Adipose tissue (tissue), 3 donors: ENCODE results near the gene PTPRC. TPM values are rescaled to one million over a fixed set of nuclear protein-coding genes. Genes with fewer than 3 reads are reported as not detected.

ENCODE experiments used
- H3K27ac ChIP-seq: one replicate; pipeline ENCODE4 v1.5.1; 2013; ENCODE audit warnings: low read depth, low read length
- WGBS, 3 donors: extraction: QIAGEN DNeasy Blood & Tissue Kit; methylation state at CpG; one replicate each; pipeline ENCODE4 v1.1.7; 2013; 5-methylcytosine and 5-hydroxymethylcytosine counted together
- polyA plus RNA-seq, 3 donors: library from polyadenylated mRNA; stranded (reverse); fragments of 200-250 nt; gene quantifications; one replicate each; pipeline ENCODE4 v1.2.3, GENCODE V29; 2013
- donor health status: healthy with polysubstance abuse.
- donor health status: Bipolar disorder and iron deficiency.
- donor health status: healthy.

PTPRC gene
- polyA plus RNA-seq, 3 donors = 3.8 to 23.8 (median 12.6) TPM

DNA sequence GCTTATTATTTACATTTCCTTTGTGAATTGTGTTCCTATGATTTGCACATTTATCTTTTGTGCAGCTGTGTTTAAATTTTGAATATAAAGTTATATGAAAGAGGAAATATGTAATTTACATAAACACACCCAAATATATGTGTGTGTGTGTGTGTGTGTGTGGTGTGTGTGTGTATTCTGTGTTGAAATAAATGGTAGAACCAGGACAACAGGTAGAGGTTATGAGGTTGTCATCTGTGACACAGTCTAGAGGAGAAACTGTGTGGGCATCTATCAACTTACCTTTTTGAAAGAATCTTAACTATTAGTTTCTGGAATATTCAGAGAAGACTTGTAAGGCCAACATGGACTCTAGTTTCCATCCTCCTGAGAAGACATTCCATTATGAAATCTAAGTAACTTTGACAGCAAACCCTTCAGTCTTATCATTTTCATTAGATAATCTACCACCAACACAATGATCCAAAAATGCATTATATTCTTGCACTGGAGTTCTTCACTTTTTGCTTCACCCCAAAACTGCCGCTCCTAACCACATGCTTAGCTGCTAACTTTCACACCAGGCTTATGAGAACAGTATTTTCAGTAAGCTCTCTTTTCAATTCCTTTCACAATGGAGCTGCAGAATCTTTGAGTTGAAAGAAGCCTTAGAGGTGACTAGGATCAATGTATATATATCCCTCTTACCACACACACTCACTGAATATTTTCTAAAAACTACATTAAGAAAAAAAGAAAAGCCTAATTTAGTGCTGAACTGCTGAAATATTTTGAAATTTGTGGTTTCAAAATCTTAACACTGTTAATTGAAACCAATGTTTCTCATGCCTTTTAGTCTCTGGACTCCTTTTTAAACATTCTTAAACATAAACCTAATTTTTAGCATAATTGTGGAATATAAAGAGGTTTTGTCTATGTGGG, 21.8 kb downstream of the PTPRC start:
- no peak overlapping the region for H3K27ac ChIP-seq
- WGBS, 3 donors = 64 to 87% (median 86%) methylated on average over 1 of the region's 1 CpG

DNA sequence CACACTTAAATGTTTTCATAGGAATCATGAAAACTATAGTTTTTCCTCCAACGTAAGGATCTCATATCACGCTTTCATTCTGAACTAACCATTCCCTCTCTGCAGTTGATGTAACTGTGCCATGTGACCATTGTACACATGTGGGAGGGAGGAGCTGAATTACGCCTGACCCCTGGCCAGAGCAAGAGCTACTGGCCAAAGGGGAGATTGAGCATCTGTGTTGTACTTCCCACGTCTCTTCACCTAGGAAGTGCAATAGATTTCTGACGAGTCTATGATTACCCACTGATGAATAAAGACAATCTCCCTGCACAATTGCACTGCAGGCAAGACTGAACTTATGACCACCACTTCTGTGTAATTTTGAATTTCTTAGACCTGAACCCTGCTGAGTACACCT, 24.0 kb downstream of the PTPRC start:
- H3K27ac ChIP-seq = no peak overlapping the region
- 74 to 82% (median 77%) methylated on average over 5 of the region's 5 CpGs for WGBS, 3 donors

DNA sequence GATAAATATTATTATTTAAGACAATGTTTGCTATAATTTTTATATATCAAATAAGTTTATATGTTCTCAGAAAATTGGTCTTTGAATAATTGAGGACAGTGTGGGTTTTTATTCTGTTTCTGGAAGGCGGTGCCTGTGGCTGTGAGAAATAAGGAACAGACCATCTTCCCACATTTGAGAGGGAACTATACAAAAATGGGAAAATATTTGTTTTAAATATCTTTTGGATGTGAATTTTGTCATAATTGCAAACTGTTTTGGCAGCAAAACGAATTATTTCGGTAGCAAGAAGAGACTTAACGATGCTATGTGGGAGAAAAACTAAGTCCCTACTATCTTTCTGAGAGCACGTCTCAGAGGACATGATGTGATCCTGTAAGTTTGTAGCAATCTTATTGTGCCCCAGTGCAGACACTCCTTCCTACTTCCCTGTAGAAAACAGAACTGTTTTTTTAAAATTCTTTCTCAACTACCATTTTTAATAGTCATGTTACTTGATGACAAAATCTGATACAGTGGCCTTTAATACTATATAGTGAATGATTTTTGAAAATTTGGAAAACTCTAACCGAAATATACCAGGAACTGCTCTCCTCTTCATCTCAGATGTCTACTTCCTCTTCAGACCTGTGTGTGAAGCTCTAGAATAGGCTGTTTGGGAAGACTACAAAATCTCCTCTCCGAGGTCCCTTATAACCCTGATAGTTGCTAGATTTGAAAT, 25.4 kb downstream of the PTPRC start:
- H3K27ac ChIP-seq = no peak overlapping the region
- WGBS, 3 donors = 48 to 79% (median 59%) methylated on average over 7 of the region's 7 CpGs

DNA sequence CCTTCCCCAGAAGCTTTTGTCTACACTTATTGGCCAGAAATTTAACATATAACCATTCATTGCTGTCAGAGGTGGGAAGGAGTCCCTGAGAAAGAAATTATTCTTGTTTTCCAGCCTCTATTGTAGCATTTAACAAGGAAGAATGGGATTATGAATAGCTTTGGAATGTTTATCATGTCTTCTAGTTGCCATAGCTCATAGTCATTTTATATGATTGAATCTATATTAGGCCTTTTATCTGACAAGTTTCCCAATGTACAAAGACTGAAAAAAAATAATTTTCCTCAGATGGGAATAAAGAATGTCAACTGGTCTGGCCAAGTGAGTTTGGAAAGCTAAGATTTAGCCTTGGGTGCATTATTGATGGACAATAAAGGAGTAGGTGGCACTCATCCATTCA, 28.3 kb downstream of the PTPRC start:
- H3K27ac ChIP-seq = no peak overlapping the region

DNA sequence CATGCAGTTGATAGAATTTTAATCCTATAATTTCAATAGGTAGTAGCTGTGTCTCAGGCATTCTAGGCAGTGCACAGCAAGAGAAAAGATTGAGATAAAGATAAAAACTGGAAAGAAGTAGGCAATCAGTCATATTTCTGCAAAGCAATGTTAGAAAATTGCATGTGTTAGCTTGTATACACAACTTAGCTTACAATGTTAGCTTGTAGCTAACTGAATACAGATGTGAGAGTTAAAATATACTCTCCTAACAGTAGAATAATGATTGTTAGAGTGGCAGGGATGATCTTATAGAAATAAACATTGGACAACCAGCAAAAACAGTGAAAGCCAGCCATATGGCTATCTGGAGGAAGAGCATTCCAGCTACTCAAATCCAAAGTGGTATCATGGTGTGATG, 29.0 kb downstream of the PTPRC start:
- H3K27ac ChIP-seq = no peak overlapping the region

DNA sequence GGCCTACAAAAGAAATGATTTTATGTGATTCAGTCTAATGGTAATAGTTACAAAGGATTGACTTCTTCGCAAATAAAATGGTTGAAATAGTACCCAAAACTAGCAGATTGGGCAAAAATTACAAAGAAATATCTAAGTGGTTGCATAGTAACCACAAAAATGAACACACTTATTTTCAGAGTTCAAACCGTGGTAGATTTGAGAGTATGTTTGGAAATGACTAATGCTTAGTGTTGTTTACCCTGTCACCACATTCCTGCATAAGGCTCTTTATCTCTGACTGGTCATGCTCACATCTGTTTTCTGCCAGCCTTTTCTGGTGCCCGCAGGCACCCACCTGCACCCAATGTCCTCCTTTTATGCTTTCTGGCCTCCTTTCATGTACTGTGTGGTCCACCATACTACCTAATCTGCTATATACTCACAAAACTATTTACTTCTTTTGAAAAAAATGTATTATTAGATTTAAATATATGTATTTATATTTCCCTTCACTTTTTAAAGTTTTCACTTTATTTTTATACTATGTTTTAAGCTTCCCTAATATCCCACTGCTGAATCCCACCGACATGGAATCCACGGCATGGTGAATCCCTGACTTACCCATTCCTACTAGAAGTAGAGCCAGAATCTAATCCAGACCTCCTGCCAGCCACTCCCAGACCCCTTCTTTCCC, 30.3 kb downstream of the PTPRC start:
- H3K27ac ChIP-seq = no peak overlapping the region
- WGBS, 3 donors = 59 to 84% (median 78%) methylated on average over 5 of the region's 5 CpGs

DNA sequence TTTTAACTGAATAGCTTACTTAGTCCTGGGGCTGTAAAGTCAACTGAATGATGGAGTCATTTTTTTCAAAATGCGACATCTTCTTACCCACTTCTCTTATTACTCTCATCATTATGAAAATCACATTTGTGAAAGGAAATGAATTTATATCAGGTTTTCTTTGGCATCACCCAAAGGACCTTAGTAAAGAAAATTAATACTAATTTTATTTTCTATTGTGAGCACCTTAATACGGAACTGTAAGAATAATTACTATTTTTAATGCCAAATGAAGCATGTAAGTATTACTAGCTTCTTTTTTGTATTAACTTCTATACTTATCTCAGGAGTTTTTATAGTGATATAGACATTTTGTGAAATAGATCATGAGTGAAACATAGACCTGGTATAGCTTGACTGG, 30.9 kb downstream of the PTPRC start:
- 65 to 96% (median 95%) methylated on average over 2 of the region's 2 CpGs for WGBS, 3 donors

DNA sequence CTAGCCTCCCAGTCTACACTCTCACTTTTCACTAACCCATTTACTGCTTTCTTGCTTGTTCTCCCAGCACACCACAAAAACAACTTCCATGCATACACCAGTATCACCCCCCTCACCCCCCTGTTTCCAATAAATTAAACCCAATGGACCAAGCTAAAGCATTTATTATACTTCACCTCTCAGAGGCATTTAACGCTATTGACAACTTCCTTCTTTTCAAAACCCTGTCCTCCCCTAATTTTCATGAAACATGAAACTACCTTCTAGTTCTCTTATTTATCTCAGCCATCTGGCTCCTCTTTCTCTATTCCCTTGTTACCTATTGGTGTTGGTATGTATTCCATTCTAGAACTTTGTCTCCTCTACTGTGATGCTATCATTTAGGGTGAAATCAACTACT, 32.3 kb downstream of the PTPRC start:
- no peak overlapping the region for H3K27ac ChIP-seq
- WGBS, 3 donors = 34 to 66% (median 38%) methylated on average over 1 of the region's 1 CpG

More for the DNA sequence above, 30.9 kb downstream of the PTPRC start:
- H3K27ac ChIP-seq = no peak overlapping the region

DNA sequence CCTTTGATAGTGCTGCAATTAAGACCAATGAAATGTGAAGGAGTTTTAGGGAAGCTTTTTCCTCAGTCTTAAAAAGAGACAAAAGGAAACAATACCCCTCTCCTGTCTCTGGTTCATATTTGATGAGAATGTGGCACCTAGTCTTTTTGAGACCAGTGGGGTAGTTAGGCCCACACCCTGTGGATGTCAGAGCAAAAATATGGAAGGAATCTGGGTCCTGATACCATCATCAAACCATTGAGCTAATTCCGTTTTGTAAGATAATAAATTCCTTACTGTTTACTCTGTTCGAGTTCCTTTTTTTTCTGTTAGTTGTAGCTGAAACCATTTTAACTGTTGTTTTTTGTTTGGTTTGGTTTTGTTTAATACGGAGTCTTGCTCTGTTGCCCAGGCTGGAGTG, 33.3 kb downstream of the PTPRC start:
- no peak overlapping the region for H3K27ac ChIP-seq
- 72 to 85% (median 79%) methylated on average over 3 of the region's 3 CpGs for WGBS, 3 donors

DNA sequence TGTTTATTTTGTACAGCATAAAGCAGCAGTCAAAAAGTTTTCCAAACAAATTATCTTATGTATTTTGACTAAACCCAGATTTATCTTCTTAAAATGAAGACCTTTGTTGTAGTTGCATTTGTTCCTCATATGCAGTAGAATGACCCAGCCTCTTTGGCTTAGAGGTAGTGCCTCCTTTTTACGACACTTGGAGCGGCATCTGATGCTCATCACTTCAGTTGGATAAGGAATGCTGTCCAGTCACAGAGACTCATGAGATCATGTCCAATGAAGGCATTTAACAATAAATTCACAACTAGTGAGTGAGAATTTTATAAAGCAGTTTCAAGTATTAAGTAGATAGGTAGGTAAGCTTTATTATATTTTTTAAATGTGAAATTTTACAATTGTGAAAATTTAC, 35.2 kb downstream of the PTPRC start:
- H3K27ac ChIP-seq = no peak overlapping the region
- 92 to 96% (median 93%) methylated on average over 2 of the region's 2 CpGs for WGBS, 3 donors

DNA sequence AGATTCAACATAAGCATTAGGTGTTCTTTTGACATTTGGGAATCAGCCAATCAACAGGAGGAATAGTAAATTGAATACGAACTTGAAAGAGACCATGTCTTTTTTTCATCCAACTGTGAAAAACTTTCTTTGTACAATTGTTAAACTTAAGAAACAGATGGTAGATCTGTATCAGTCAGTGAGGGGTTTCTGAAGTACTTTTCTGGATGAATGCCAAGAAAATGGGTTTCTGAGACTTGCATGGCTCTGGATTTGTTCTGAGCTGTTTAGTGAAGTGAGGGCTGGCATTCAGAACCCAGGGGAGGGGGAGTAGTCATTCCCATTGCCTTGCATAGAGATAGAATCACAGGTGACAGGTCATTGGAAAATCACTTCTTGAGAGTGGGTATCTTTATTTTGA, 37.4 kb downstream of the PTPRC start:
- WGBS, 3 donors = 32 to 83% (median 55%) methylated on average over 1 of the region's 1 CpG
- H3K27ac ChIP-seq = no peak overlapping the region

DNA sequence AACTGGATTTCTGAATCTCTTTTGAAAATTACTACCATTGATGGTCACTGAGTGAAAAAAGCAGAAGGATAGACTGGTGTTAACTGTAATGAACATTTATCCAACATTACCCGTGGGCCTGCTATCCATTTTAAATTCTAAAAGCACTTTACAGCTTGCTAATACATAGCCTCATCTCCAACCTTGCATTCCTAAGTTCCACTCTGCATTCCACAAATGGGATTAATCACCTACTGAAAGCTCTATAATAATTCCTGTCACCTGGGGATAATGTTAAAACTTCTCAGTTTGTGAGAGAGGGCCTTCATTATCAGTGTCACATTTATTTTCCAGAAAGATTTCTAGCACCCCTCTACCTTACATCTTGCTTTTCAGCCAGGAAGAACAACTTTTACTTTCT, 38.2 kb downstream of the PTPRC start:
- WGBS, 3 donors = 28 to 46% (median 37%) methylated on average over 1 of the region's 1 CpG
- H3K27ac ChIP-seq = no peak overlapping the region

DNA sequence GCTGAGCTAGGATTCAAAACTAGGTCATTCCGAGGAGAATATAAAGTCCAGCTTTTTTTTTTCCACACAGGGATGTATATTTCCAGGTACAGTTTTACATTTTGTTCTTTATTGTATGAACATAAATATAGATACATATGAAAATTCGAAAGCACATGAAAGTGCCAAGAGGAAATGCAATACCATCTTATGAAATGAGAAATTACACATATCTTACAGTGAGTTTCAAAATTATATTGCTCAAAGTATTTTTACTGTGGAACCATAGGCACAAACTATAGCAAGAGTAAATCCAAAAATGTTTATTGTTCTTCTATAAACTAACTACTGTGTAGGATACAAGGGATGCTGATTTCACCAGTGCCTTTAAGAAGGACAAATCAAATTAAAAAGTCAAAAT, 39.0 kb downstream of the PTPRC start:
- 58 to 75% (median 65%) methylated on average over 2 of the region's 2 CpGs for WGBS, 3 donors
- no peak overlapping the region for H3K27ac ChIP-seq

DNA sequence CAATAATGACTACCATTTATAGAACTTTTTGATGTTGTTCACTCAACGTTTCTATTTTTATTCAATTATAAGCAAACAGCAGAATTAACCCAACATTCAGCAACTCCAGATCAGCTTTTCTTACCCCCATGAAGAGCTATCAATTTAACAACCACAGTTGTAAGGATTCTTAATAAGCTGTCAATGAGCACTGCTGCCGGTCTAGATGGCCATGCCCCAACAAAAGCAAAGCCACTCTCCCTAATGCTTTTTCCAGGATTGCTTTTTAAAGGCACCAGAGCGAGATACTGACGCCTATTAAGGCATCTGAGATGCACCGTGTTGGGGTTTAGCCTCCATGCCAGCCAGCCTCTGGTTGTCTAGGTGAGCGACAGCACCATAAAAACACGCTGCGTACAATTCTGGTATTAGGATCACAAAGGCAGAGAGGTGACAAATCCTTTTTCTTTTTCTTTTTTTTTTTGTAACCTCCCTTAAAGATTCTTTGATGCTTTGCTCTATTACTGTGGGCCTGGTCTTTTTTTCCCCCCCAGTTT, 39.5 kb downstream of the PTPRC start:
- no peak overlapping the region for H3K27ac ChIP-seq
- 75 to 82% (median 79%) methylated on average over 8 of the region's 8 CpGs for WGBS, 3 donors

DNA sequence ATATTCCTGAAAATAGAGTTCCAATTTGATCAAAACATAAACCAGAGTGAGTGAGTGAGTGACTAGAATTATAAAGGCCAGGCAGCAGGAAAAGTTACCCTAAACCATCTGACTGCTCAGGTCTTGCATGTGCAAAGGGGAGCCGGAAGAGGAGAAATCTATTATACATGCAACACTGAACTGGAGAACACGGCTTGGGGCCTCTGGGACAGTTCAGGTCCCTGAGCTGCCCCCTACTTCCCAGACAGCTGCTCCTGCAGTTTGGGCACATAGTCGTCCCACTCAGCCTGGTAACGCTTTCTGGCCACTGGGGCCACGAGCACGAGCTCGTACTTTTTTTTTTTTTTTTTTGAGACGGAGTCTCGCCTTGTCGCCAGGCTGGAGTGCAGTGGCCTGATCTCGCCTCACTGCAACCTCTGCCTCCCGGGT, 40.1 kb downstream of the PTPRC start:
- H3K27ac ChIP-seq = no peak overlapping the region
- 78 to 92% (median 85%) methylated on average over 10 to 12 of the region's 12 CpGs for WGBS, 3 donors

DNA sequence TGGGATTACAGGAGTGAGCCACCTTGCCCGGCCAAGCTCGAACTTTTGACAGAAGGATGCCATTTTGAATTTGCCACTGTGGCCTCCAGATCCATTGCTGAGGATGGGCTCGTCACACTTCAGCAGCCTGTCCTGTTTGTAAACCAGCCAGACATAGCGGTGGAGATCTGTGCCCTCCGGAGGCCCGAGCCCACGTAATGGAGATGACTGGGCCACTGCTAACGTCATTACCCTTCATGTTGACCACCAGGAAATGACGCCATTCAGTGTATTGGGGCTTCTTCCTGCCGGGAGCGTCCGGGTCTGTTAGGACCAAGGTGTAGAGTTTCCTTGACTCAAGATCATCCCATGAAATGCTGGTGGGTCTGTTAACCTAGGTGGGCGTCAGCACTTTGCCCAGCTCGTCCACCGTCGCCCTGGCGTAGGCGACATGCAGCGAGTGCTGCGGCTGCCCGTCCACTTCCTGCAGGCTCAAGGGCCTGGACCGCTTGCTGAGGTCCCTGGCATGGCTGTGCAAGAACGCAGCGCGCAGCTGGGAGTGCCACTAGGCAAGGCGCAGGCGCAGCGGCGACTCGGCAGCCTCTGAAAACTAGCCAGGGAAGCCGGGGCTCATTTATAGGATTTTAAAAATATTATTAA, 40.8 kb downstream of the PTPRC start:
- 85 to 90% (median 88%) methylated on average over 31 of the region's 31 CpGs for WGBS, 3 donors
- H3K27ac ChIP-seq = no peak overlapping the region

DNA sequence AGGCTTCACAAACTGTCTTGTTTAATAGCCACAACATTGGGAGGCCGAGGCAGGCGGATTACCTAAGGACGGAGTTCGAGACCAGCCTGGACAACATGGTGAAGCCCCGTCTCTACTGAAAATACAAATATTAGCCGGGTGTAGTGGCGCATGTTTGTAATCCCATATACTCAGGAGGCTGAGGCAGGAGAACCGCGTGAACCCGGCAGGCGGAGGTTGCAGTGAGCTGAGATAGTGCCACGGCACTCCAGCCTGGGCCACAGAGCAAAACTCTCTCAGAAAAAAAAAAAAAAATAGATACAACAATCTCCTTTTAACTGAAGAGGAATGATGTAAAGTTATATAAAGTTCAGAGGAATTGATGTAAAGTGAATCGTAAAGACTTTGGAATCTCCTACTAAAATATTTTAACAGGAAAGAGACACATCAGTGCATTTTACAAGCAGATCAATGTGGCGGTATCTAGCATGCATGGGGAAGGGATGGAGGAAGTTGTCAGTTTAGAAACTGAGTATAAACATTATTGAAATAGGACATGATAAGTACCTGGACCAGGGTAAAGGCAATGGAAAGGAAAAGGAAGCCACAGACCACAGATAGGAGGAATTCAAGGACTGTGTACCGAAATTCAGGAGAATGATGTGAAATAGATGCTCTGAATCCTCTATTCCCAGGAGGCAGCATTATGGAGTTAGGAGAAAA, 41.5 kb downstream of the PTPRC start:
- WGBS, 3 donors = 83 to 95% (median 86%) methylated on average over 15 of the region's 15 CpGs
- no peak overlapping the region for H3K27ac ChIP-seq

DNA sequence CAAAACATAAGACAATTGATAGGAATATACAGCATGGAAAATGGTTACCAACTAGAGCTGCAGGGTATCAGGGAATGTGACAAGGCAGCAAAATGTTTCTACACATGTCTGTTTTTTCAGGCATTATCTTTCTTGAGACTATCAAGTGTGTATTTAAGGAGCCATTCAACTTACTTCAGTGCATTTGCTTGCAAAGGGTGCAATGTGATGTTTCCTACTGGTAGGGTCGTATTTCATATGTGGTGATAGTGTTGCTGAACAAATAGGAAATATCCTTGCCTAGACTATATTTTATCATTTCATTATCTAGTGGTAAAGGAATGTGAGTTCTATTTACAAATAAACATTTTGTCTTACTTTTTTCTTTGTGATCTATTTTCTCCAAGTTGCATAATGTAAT, 42.4 kb downstream of the PTPRC start:
- whole genome bisulfite sequencing, 3 donors = 15 to 31% (median 30%) methylated on average over 1 of the region's 1 CpG
- no peak overlapping the region for H3K27ac ChIP-seq
